ENCODE data around the gene OR10G2. TPM values are rescaled to one million over a fixed set of nuclear protein-coding genes. Genes with fewer than 3 reads are reported as not detected.

The OR10G2 gene
- total and polyA plus RNA-seq, 4 donors, result not detected

GRCh38 chr14:21647380-21647779 is 12.6 kb upstream of the OR10G2 start:
- H3K27ac ChIP-seq (ENCODE audit: low read depth in 1 of 2, low read length in 2 of 2), result no peak overlapping the region
- TF ChIP-seq ATF3 (IDR thresholded peaks at IDR 0.05) (no peak), RAD21 (IDR thresholded peaks at IDR 0.05) (no peak), YY1 (IDR thresholded peaks at IDR 0.05) (no peak), EGR1 (IDR thresholded peaks at IDR 0.05; ENCODE audit: low read depth in 2 of 2) (no peak), JUND (IDR thresholded peaks at IDR 0.05) (no peak), FOXA1 (IDR thresholded peaks at IDR 0.05) (no peak), RXRA (IDR thresholded peaks at IDR 0.05) (no peak), HNF4G (IDR thresholded peaks at IDR 0.05) (no peak)
- TF ChIP-seq, protein P1, sequence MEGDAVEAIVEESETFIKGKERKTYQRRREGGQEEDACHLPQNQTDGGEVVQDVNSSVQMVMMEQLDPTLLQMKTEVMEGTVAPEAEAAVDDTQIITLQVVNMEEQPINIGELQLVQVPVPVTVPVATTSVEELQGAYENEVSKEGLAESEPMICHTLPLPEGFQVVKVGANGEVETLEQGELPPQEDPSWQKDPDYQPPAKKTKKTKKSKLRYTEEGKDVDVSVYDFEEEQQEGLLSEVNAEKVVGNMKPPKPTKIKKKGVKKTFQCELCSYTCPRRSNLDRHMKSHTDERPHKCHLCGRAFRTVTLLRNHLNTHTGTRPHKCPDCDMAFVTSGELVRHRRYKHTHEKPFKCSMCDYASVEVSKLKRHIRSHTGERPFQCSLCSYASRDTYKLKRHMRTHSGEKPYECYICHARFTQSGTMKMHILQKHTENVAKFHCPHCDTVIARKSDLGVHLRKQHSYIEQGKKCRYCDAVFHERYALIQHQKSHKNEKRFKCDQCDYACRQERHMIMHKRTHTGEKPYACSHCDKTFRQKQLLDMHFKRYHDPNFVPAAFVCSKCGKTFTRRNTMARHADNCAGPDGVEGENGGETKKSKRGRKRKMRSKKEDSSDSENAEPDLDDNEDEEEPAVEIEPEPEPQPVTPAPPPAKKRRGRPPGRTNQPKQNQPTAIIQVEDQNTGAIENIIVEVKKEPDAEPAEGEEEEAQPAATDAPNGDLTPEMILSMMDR (IDR thresholded peaks at IDR 0.05; ENCODE audit: low read depth, low read length, missing input control), result no peak
- TF ChIP-seq, protein P2, sequence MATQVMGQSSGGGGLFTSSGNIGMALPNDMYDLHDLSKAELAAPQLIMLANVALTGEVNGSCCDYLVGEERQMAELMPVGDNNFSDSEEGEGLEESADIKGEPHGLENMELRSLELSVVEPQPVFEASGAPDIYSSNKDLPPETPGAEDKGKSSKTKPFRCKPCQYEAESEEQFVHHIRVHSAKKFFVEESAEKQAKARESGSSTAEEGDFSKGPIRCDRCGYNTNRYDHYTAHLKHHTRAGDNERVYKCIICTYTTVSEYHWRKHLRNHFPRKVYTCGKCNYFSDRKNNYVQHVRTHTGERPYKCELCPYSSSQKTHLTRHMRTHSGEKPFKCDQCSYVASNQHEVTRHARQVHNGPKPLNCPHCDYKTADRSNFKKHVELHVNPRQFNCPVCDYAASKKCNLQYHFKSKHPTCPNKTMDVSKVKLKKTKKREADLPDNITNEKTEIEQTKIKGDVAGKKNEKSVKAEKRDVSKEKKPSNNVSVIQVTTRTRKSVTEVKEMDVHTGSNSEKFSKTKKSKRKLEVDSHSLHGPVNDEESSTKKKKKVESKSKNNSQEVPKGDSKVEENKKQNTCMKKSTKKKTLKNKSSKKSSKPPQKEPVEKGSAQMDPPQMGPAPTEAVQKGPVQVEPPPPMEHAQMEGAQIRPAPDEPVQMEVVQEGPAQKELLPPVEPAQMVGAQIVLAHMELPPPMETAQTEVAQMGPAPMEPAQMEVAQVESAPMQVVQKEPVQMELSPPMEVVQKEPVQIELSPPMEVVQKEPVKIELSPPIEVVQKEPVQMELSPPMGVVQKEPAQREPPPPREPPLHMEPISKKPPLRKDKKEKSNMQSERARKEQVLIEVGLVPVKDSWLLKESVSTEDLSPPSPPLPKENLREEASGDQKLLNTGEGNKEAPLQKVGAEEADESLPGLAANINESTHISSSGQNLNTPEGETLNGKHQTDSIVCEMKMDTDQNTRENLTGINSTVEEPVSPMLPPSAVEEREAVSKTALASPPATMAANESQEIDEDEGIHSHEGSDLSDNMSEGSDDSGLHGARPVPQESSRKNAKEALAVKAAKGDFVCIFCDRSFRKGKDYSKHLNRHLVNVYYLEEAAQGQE (IDR thresholded peaks at IDR 0.05), result no peak
- TF ChIP-seq, protein P3, sequence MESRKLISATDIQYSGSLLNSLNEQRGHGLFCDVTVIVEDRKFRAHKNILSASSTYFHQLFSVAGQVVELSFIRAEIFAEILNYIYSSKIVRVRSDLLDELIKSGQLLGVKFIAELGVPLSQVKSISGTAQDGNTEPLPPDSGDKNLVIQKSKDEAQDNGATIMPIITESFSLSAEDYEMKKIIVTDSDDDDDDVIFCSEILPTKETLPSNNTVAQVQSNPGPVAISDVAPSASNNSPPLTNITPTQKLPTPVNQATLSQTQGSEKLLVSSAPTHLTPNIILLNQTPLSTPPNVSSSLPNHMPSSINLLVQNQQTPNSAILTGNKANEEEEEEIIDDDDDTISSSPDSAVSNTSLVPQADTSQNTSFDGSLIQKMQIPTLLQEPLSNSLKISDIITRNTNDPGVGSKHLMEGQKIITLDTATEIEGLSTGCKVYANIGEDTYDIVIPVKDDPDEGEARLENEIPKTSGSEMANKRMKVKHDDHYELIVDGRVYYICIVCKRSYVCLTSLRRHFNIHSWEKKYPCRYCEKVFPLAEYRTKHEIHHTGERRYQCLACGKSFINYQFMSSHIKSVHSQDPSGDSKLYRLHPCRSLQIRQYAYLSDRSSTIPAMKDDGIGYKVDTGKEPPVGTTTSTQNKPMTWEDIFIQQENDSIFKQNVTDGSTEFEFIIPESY (IDR thresholded peaks at IDR 0.05), result no peak
- no peaks in the 10 kb centered on the region for H3K4me1 ChIP-seq (ENCODE audit: control insufficient read depth in 4 of 4, insufficient read depth in 4 of 4, low read length in 3 of 4)
- DNase-seq (ENCODE audit: low spot score), result no peak
- H3K9me3 ChIP-seq (ENCODE audit: control insufficient read depth in 4 of 4, low read length in 3 of 4), result no peaks in the 10 kb centered on the region
- H3K27me3 ChIP-seq (ENCODE audit: control insufficient read depth in 4 of 4, insufficient read depth in 4 of 4, low read length in 3 of 4), result no peaks in the 10 kb centered on the region
- no peak overlapping the region for H3K4me3 ChIP-seq (ENCODE audit: low read depth in 1 of 3, low read length in 3 of 3)
- no peaks in the 10 kb centered on the region for H3K36me3 ChIP-seq (ENCODE audit: control insufficient read depth in 4 of 4, insufficient read depth in 3 of 4, low read depth in 1 of 4, low read length in 3 of 4)
- no peak overlapping the region for H3K9ac ChIP-seq (ENCODE audit: low read depth in 1 of 2, low read length in 2 of 2)

- Histone ChIP-seq H3K27ac (ENCODE audit: low read depth in 1 of 2, low read length in 2 of 2) (no peak overlapping the region), H3K9ac (ENCODE audit: low read depth in 1 of 2, low read length in 2 of 2) (no peak overlapping the region), H3K27me3 (ENCODE audit: control insufficient read depth in 4 of 4, insufficient read depth in 4 of 4, low read length in 3 of 4) (no peaks in the 10 kb centered on the region), H3K4me1 (ENCODE audit: control insufficient read depth in 4 of 4, insufficient read depth in 4 of 4, low read length in 3 of 4) (no peaks in the 10 kb centered on the region), H3K36me3 (ENCODE audit: control insufficient read depth in 4 of 4, insufficient read depth in 3 of 4, low read depth in 1 of 4, low read length in 3 of 4) (no peaks in the 10 kb centered on the region), H3K9me3 (ENCODE audit: control insufficient read depth in 4 of 4, low read length in 3 of 4) (no peaks in the 10 kb centered on the region), H3K4me3 (ENCODE audit: low read depth in 1 of 3, low read length in 3 of 3) (no peak overlapping the region)
- WGBS, result 60% methylated on average over 5 of the region's 5 CpGs
- DNase-seq (ENCODE audit: low spot score), result no peak
- no peak for TF ChIP-seq JUND (IDR thresholded peaks at IDR 0.05)
- TF ChIP-seq RAD21 (IDR thresholded peaks at IDR 0.05), result no peak
- TF ChIP-seq EGR1 (IDR thresholded peaks at IDR 0.05; ENCODE audit: low read depth in 2 of 2), result no peak
- TF ChIP-seq HNF4A (conservative IDR thresholded peaks at IDR 0.05), result no peak
- TF ChIP-seq HNF4G (IDR thresholded peaks at IDR 0.05), result no peak
- TF ChIP-seq RXRA (IDR thresholded peaks at IDR 0.05), result no peak
- TF ChIP-seq, protein P1 (IDR thresholded peaks at IDR 0.05; ENCODE audit: low read depth, low read length, missing input control), result no peak
- TF ChIP-seq, protein P2 (IDR thresholded peaks at IDR 0.05), result no peak
- TF ChIP-seq FOXA1 (IDR thresholded peaks at IDR 0.05), result no peak
- TF ChIP-seq SP1 (IDR thresholded peaks at IDR 0.05), result no peak
- TF ChIP-seq ATF3 (IDR thresholded peaks at IDR 0.05), result no peak
- no peak for TF ChIP-seq YY1 (IDR thresholded peaks at IDR 0.05)
- no peak for TF ChIP-seq FOXA2 (IDR thresholded peaks at IDR 0.05)
- TF ChIP-seq, protein P4, sequence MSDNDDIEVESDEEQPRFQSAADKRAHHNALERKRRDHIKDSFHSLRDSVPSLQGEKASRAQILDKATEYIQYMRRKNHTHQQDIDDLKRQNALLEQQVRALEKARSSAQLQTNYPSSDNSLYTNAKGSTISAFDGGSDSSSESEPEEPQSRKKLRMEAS (IDR thresholded peaks at IDR 0.05), result no peak
- no peak for TF ChIP-seq GABPA (IDR thresholded peaks at IDR 0.05 in 1 of 2, conservative IDR thresholded peaks at IDR 0.05 in 1 of 2)
Measured at GRCh38 chr14:21643407-21643806, 8.7 kb upstream of the OR10G2 start.

Measured in liver (tissue), 9 donors.